ENCODE measurements around the gene TMEM8B. TPM values are rescaled to one million over a fixed set of nuclear protein-coding genes. Genes with fewer than 3 reads are reported as not detected.
A peak's percentile ranks its signal among the peaks of the same experiment; 100 is the strongest.

The TMEM8B gene
- total RNA-seq, 4 donors from 2014 or later, result 11.7 to 23.8 (median 18.6) TPM

GRCh38 chr9:35827486-35827885 lies 1.5 kb upstream of the TMEM8B start:
- WGBS, 2 donors (ENCODE audit: low coverage in 1 of 2), result 36 to 49% methylated on average over 2 to 3 of the region's 3 CpGs
- H3K4me1 ChIP-seq, result peaks cover 0 to 53% (median 16%) of the 10 kb centered on the region in 3 donors
- ATAC-seq, result no peak
- peak overlapping the region in 3 of 4 donors; percentile 51 to 98 (median 95) for H3K27ac ChIP-seq
- no peaks in the 10 kb centered on the region for H3K9me3 ChIP-seq
- no peaks in the 10 kb centered on the region for H3K36me3 ChIP-seq
- no peak overlapping the region for H3K4me3 ChIP-seq
- H3K27me3 ChIP-seq, result no peaks in the 10 kb centered on the region
- TF ChIP-seq EP300 (IDR thresholded peaks at IDR 0.05) (no peak), POLR2AphosphoS5 (IDR thresholded peaks at IDR 0.05) (peak; percentile 63)

GRCh38 chr9:35828716-35829083 lies 328 bp upstream of the TMEM8B start, which contains the start of gene FAM221B:
Gene FAM221B, minus strand, starts transcription at chr9:35828732. Its CDS starts 2,571 bp downstream, at chr9:35826161.
- H3K4me3 ChIP-seq, result peak within 1 kb of the TSS; percentile 54 to 94
- 3 to 4% methylated on average over 7 to 8 of the region's 21 CpGs for WGBS, 2 donors (ENCODE audit: low coverage in 1 of 2)
- H3K27me3 ChIP-seq, result no peaks in the 10 kb centered on the region
- no peak for TF ChIP-seq EP300 (IDR thresholded peaks at IDR 0.05)
- no peak for TF ChIP-seq CTCF (IDR thresholded peaks at IDR 0.05)
- no peaks in the 10 kb centered on the region for H3K9me3 ChIP-seq
- peak within 1 kb of the TSS; percentile 80 to 98 (median 96) for H3K27ac ChIP-seq
- peaks cover 0 to 65% (median 21%) of the 10 kb centered on the region in 3 donors for H3K4me1 ChIP-seq
- no peaks in the 10 kb centered on the region for H3K36me3 ChIP-seq
- ATAC-seq, result no peak

- H3K9me3 ChIP-seq, result no peaks in the 10 kb centered on the region
- TF ChIP-seq EP300 (IDR thresholded peaks at IDR 0.05) (no peak), CTCF (IDR thresholded peaks at IDR 0.05) (no peak), POLR2AphosphoS5 (IDR thresholded peaks at IDR 0.05) (no peak), POLR2A (IDR thresholded peaks at IDR 0.05) (no peak)
- peak overlapping the region; percentile 80 to 98 (median 96) for H3K27ac ChIP-seq
- WGBS, 2 donors (ENCODE audit: low coverage in 1 of 2), result 11% methylated on average over 1 of the region's 2 CpGs; no CpG with 5 or more reads in 1 of the 2 donors
- H3K36me3 ChIP-seq, result peaks cover 0 to 5% of the 10 kb centered on the region in 2 donors
- peak overlapping the region; percentile 54 to 94 for H3K4me3 ChIP-seq
- no peak for ATAC-seq
- peaks cover 0 to 75% (median 21%) of the 10 kb centered on the region in 3 donors for H3K4me1 ChIP-seq
- no peaks in the 10 kb centered on the region for H3K27me3 ChIP-seq
Measured at GRCh38 chr9:35829764-35830096, 702 bp downstream of the TMEM8B start.

- no peak for TF ChIP-seq POLR2A (IDR thresholded peaks at IDR 0.05)
- TF ChIP-seq POLR2AphosphoS5 (IDR thresholded peaks at IDR 0.05), result no peak
- TF ChIP-seq EP300 (IDR thresholded peaks at IDR 0.05), result no peak
- no peak for TF ChIP-seq CTCF (IDR thresholded peaks at IDR 0.05)
- WGBS, 2 donors (ENCODE audit: low coverage in 1 of 2), result 63 to 75% methylated on average over 3 to 4 of the region's 4 CpGs
- H3K27ac ChIP-seq, result no peak overlapping the region
- no peak for ATAC-seq
- H3K9me3 ChIP-seq, result no peaks in the 10 kb centered on the region
- H3K36me3 ChIP-seq, result peaks cover 0 to 17% of the 10 kb centered on the region in 2 donors
- no peaks in the 10 kb centered on the region for H3K27me3 ChIP-seq
- peaks cover 0 to 75% (median 21%) of the 10 kb centered on the region in 3 donors for H3K4me1 ChIP-seq
- H3K4me3 ChIP-seq, result no peak overlapping the region
Measured at GRCh38 chr9:35831040-35831439, 2.0 kb downstream of the TMEM8B start.

GRCh38 chr9:35832814-35833213 lies 3.8 kb downstream of the TMEM8B start:
- peak overlapping the region in 2 of 4 donors; percentile 11 to 52 for H3K27ac ChIP-seq
- H3K27me3 ChIP-seq, result no peaks in the 10 kb centered on the region
- H3K9me3 ChIP-seq, result no peaks in the 10 kb centered on the region
- no peak overlapping the region for H3K4me3 ChIP-seq
- ATAC-seq, result no peak
- H3K4me1 ChIP-seq, result peaks cover 0 to 63% (median 21%) of the 10 kb centered on the region in 3 donors
- peaks cover 0 to 17% of the 10 kb centered on the region in 2 donors for H3K36me3 ChIP-seq
- no peak for TF ChIP-seq POLR2A (IDR thresholded peaks at IDR 0.05)
- TF ChIP-seq EP300 (IDR thresholded peaks at IDR 0.05), result no peak
- TF ChIP-seq POLR2AphosphoS5 (IDR thresholded peaks at IDR 0.05), result no peak
- no peak for TF ChIP-seq CTCF (IDR thresholded peaks at IDR 0.05)
- 69 to 90% methylated on average over 4 to 5 of the region's 5 CpGs for WGBS, 2 donors (ENCODE audit: low coverage in 1 of 2)

Data from gastroesophageal sphincter (tissue), 4 donors.